RKO (cell line): ENCODE measurements around the gene KIN.
"Not testable (repeated sequence)": the region's sequence is repeated elsewhere in the genome, so short reads cannot be mapped to it uniquely, and the experiment has no call there.

Experiments used
- DNase-seq: peaks from one replicate; pipeline ENCODE4 v3.0.0-alpha.2; 2016; ENCODE audit warnings: low spot score

The KIN gene

GRCh38 chr10:7794251-7795026 is 6.6 kb upstream of the KIN start:
- DNase-seq, result no peak

- no peak for DNase-seq
Observed at GRCh38 chr10:7792541-7792940, 4.7 kb upstream of the KIN start.

- peak; percentile 70 for DNase-seq
Observed at GRCh38 chr10:7789390-7789789, 1.6 kb upstream of the KIN start.

GRCh38 chr10:7788639-7789286 is 970 bp upstream of the KIN start:
- peak; percentile 61 for DNase-seq

- peak; percentile 76 for DNase-seq
Observed at GRCh38 chr10:7787150-7787856, 490 bp downstream of the KIN start.

- DNase-seq, result no peak
Observed at GRCh38 chr10:7786430-7786829, 1.4 kb downstream of the KIN start.

- DNase-seq, result not testable (repeated sequence)
Observed at GRCh38 chr10:7782194-7782593, 5.6 kb downstream of the KIN start.

- no peak for DNase-seq
Observed at GRCh38 chr10:7776777-7777176, 11.0 kb downstream of the KIN start.

GRCh38 chr10:7773845-7774801 is 13.7 kb downstream of the KIN start:
- DNase-seq, result no peak

- no peak for DNase-seq
Observed at GRCh38 chr10:7768417-7768816, 19.4 kb downstream of the KIN start.

GRCh38 chr10:7767209-7767608 is 20.6 kb downstream of the KIN start:
- DNase-seq, result peak; percentile 25

GRCh38 chr10:7766241-7766640 is 21.6 kb downstream of the KIN start:
- no peak for DNase-seq

GRCh38 chr10:7763929-7764328 is 23.9 kb downstream of the KIN start:
- DNase-seq, result no peak

- peak; percentile 67 for DNase-seq
Observed at GRCh38 chr10:7756360-7756992, 31.3 kb downstream of the KIN start.

GRCh38 chr10:7755103-7755502 is 32.7 kb downstream of the KIN start:
- no peak for DNase-seq

GRCh38 chr10:7752251-7752650 is 35.5 kb downstream of the KIN start:
- DNase-seq, result no peak

GRCh38 chr10:7750222-7750621 is 37.6 kb downstream of the KIN start:
- DNase-seq, result no peak

- DNase-seq, result peak; percentile 37
Observed at GRCh38 chr10:7748637-7749036, 39.2 kb downstream of the KIN start.

- DNase-seq, result no peak
Observed at GRCh38 chr10:7744307-7744706, 43.5 kb downstream of the KIN start.

- no peak for DNase-seq
Observed at GRCh38 chr10:7738536-7739407, 49.0 kb downstream of the KIN start.
